Measurements from ENCODE around the gene CD200. TPM values are rescaled to one million over a fixed set of nuclear protein-coding genes. Genes with fewer than 3 reads are reported as not detected.

The CD200 gene
- total RNA-seq, 1 experiment from 2014 or later = not detected

DNA sequence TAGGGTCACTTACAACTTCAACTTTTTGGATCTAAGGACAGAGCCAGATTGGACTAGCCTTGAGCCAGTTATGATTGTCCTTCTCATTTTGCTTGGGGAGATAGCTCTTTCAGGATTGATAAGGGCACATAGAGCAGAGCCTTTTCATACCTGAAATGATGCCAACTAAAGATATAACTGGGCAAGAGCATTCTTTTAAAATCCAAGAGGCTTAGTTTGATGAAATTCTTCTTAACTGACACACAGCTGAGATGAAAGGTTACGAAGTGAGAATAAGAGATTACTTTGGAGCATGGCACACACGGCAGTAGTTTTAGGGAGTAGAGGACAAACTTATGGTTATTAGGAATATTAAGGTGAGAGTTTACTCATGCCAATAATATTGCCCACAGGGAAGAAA, 12.7 kb downstream of the CD200 start:
- no peak for DNase-seq (ENCODE audit: low spot score)
- ChIA-PET POLR2A (ENCODE audit: low non-redundant PET) (no interaction called here), CTCF (no interaction called here)
- no TSS peak for BruUV-seq (replicated peaks)
- Histone ChIP-seq H3K9me3 (ENCODE audit: low read depth, low read length, poor library complexity, severe bottlenecking) (no peaks in the 10 kb centered on the region), H3K27me3 (replicated peaks; ENCODE audit: insufficient read depth, low read depth, low read length, poor library complexity) (no peaks in the 10 kb centered on the region), H3K27ac (ENCODE audit: low read depth, low read length, poor library complexity, severe bottlenecking) (no peak overlapping the region), H3K36me3 (ENCODE audit: insufficient read depth, low read length, poor library complexity, severe bottlenecking) (no peaks in the 10 kb centered on the region), H3K4me1 (ENCODE audit: insufficient read depth, low read length, poor library complexity, severe bottlenecking) (no peaks in the 10 kb centered on the region), H3K4me3 (ENCODE audit: low read depth, low read length, poor library complexity, severe bottlenecking) (no peak overlapping the region)
- no peak for TF ChIP-seq EZH2 (IDR thresholded peaks at IDR 0.05; ENCODE audit: borderline replicate concordance, low read depth, low read length, poor library complexity, severe bottlenecking)
- TF ChIP-seq, protein P1, sequence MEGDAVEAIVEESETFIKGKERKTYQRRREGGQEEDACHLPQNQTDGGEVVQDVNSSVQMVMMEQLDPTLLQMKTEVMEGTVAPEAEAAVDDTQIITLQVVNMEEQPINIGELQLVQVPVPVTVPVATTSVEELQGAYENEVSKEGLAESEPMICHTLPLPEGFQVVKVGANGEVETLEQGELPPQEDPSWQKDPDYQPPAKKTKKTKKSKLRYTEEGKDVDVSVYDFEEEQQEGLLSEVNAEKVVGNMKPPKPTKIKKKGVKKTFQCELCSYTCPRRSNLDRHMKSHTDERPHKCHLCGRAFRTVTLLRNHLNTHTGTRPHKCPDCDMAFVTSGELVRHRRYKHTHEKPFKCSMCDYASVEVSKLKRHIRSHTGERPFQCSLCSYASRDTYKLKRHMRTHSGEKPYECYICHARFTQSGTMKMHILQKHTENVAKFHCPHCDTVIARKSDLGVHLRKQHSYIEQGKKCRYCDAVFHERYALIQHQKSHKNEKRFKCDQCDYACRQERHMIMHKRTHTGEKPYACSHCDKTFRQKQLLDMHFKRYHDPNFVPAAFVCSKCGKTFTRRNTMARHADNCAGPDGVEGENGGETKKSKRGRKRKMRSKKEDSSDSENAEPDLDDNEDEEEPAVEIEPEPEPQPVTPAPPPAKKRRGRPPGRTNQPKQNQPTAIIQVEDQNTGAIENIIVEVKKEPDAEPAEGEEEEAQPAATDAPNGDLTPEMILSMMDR (conservative IDR thresholded peaks at IDR 0.05; ENCODE audit: low read depth, low read length) = no peak
- intact Hi-C loops (cut with micrococcal nuclease; ENCODE audit: unreplicated experiment) = no loop called here

GRCh38 chr3:112346491-112347122, 13.7 kb downstream of the CD200 start:
- peaks cover 4% of the 10 kb centered on the region for H3K4me1 ChIP-seq (ENCODE audit: insufficient read depth, low read length, poor library complexity, severe bottlenecking)
- TF ChIP-seq EZH2 (IDR thresholded peaks at IDR 0.05; ENCODE audit: borderline replicate concordance, low read depth, low read length, poor library complexity, severe bottlenecking) = no peak
- TF ChIP-seq, protein P1 (conservative IDR thresholded peaks at IDR 0.05; ENCODE audit: low read depth, low read length) = no peak
- H3K27me3 ChIP-seq (replicated peaks; ENCODE audit: insufficient read depth, low read depth, low read length, poor library complexity) = no peaks in the 10 kb centered on the region
- intact Hi-C loops (cut with micrococcal nuclease; ENCODE audit: unreplicated experiment) = no loop called here
- H3K27ac ChIP-seq (ENCODE audit: low read depth, low read length, poor library complexity, severe bottlenecking) = no peak overlapping the region
- no TSS peak for BruUV-seq (replicated peaks)
- H3K4me3 ChIP-seq (ENCODE audit: low read depth, low read length, poor library complexity, severe bottlenecking) = no peak overlapping the region
- ChIA-PET CTCF (no interaction called here), POLR2A (ENCODE audit: low non-redundant PET) (no interaction called here)
- DNase-seq (ENCODE audit: low spot score) = no peak
- no peaks in the 10 kb centered on the region for H3K9me3 ChIP-seq (ENCODE audit: low read depth, low read length, poor library complexity, severe bottlenecking)
- no peaks in the 10 kb centered on the region for H3K36me3 ChIP-seq (ENCODE audit: insufficient read depth, low read length, poor library complexity, severe bottlenecking)

- no peak for TF ChIP-seq EZH2 (IDR thresholded peaks at IDR 0.05; ENCODE audit: borderline replicate concordance, low read depth, low read length, poor library complexity, severe bottlenecking)
- TF ChIP-seq, protein P1 (conservative IDR thresholded peaks at IDR 0.05; ENCODE audit: low read depth, low read length) = no peak
- intact Hi-C loops (cut with micrococcal nuclease; ENCODE audit: unreplicated experiment) = no loop called here
- Histone ChIP-seq H3K27ac (ENCODE audit: low read depth, low read length, poor library complexity, severe bottlenecking) (no peak overlapping the region), H3K4me3 (ENCODE audit: low read depth, low read length, poor library complexity, severe bottlenecking) (no peak overlapping the region), H3K9me3 (ENCODE audit: low read depth, low read length, poor library complexity, severe bottlenecking) (no peaks in the 10 kb centered on the region), H3K27me3 (replicated peaks; ENCODE audit: insufficient read depth, low read depth, low read length, poor library complexity) (no peaks in the 10 kb centered on the region), H3K4me1 (ENCODE audit: insufficient read depth, low read length, poor library complexity, severe bottlenecking) (peaks cover 10% of the 10 kb centered on the region), H3K36me3 (ENCODE audit: insufficient read depth, low read length, poor library complexity, severe bottlenecking) (no peaks in the 10 kb centered on the region)
- ChIA-PET CTCF (no interaction called here), POLR2A (ENCODE audit: low non-redundant PET) (no interaction called here)
- BruUV-seq (replicated peaks) = no TSS peak
- DNase-seq (ENCODE audit: low spot score) = no peak
Observed at GRCh38 chr3:112348943-112349342, 16.0 kb downstream of the CD200 start.
